Keratinocyte (primary cell): ENCODE data around the gene GAPDHS. TPM values are rescaled to one million over a fixed set of nuclear protein-coding genes. Genes with fewer than 3 reads are reported as not detected.

Experiments
- DNase-seq: peaks from one replicate; pipeline ENCODE4 v3.0.0-alpha.2; 2011; ENCODE audit warnings: low read depth, missing footprints, low spot score
- FAIRE-seq: peaks from 2 replicates; lab custom pipeline; 2011; peaks lifted over from hg19 to GRCh38; lab: Jason Lieb, UNC
- H2AFZ ChIP-seq: 2 replicates; pipeline ENCODE4 v1.6.0; 2012; ENCODE audit warnings: low read length, control low read depth, inconsistent platforms; ENCODE audit not compliant: control insufficient read depth
- H3K27ac ChIP-seq: 2 replicates; pipeline ENCODE4 v1.5.1; 2011; ENCODE audit warnings: low read length; ENCODE audit not compliant: control insufficient read depth, insufficient read depth
- H3K27me3 ChIP-seq: 3 replicates; pipeline ENCODE4 v1.6.0; 2011; ENCODE audit warnings: low read length; ENCODE audit not compliant: control insufficient read depth, insufficient read depth; ENCODE audit errors: extremely low read depth
- H3K36me3 ChIP-seq, 2 experiments: 2 replicates in 1 of 2; 3 replicates in 1 of 2; pipeline ENCODE4 v1.5.1; 2011; ENCODE audit warnings: low read length in 2 of 2, mild to moderate bottlenecking in 1 of 2; ENCODE audit not compliant: control insufficient read depth in 2 of 2, insufficient read depth in 2 of 2; ENCODE audit errors: extremely low read depth in 1 of 2
- H3K4me1 ChIP-seq: 3 replicates; pipeline ENCODE4 v1.5.1; 2011; ENCODE audit warnings: low read length; ENCODE audit not compliant: control insufficient read depth, insufficient read depth; ENCODE audit errors: extremely low read depth
- H3K4me2 ChIP-seq: 3 replicates; pipeline ENCODE4 v1.6.0; 2011; ENCODE audit warnings: low read depth, low read length; ENCODE audit not compliant: control insufficient read depth, insufficient read depth; ENCODE audit errors: extremely low read depth
- H3K4me3 ChIP-seq, 3 experiments: fragments of 200-600 bp in 1 of 3; sonication (generic) in 1 of 3; 2 replicates in 2 of 3; 3 replicates in 1 of 3; pipeline ENCODE4 v1.5.1; 2011 to 2016; ENCODE audit warnings: low read length in 3 of 3, mild to moderate bottlenecking in 3 of 3, control low read depth in 2 of 3, inconsistent platforms in 1 of 3, low read depth in 1 of 3, mixed read lengths in 1 of 3, mixed run types in 1 of 3, moderate library complexity in 1 of 3; ENCODE audit not compliant: control insufficient read depth in 2 of 3, insufficient read depth in 2 of 3; ENCODE audit errors: extremely low read depth in 1 of 3
- H3K79me2 ChIP-seq: 2 replicates; pipeline ENCODE4 v1.6.0; 2012; ENCODE audit warnings: low read length; ENCODE audit not compliant: control insufficient read depth, insufficient read depth
- H3K9ac ChIP-seq: 3 replicates; pipeline ENCODE4 v1.6.0; 2011; ENCODE audit warnings: low read length; ENCODE audit not compliant: control insufficient read depth, insufficient read depth; ENCODE audit errors: extremely low read depth
- H3K9me1 ChIP-seq: 3 replicates; pipeline ENCODE4 v1.6.0; 2011; ENCODE audit warnings: low read length; ENCODE audit not compliant: control insufficient read depth, insufficient read depth; ENCODE audit errors: extremely low read depth
- H3K9me3 ChIP-seq: 2 replicates; pipeline ENCODE4 v1.5.1; 2012; ENCODE audit warnings: low read depth, low read length; ENCODE audit not compliant: control insufficient read depth
- H4K20me1 ChIP-seq: 3 replicates; pipeline ENCODE4 v1.6.0; 2011; ENCODE audit warnings: low read length; ENCODE audit not compliant: control insufficient read depth, insufficient read depth; ENCODE audit errors: extremely low read depth
- EZH2 ChIP-seq: IDR thresholded peaks from one replicate; pipeline ENCODE4 v1.6.1; 2012; ENCODE audit warnings: inconsistent platforms, mild to moderate bottlenecking, low read length, moderate library complexity
- dilution Hi-C: fragments of 300-500 bp; cut with MboI; formaldehyde crosslinking; loops from one replicate; pipeline ENCODE4 v1.7.0; 2020; ENCODE audit warnings: low sequenced_read_pairs; ENCODE audit not compliant: extremely low pct_ligation_motif_present
- polyA plus RNA-seq, 5 experiments: library from polyadenylated mRNA; depleted of rRNA in 3 of 5; stranded (reverse) in 3 of 5; stranded (forward) in 1 of 5; unstranded in 1 of 5; fragments of >200 nt; gene quantifications; 1 replicate in 1 of 5; 2 replicates in 3 of 5; 3 replicates in 1 of 5; pipeline versions ENCODE4 v1.2.1 to v1.2.3, GENCODE V29; 2011 to 2012; ENCODE audit warnings: missing spikeins in 2 of 5, low read depth in 1 of 5, low replicate concordance in 1 of 5
- TF ChIP-seq, protein P1 (sequence below), 3 experiments: IDR thresholded peaks in 1 of 3; conservative IDR thresholded peaks in 1 of 3; optimal IDR thresholded peaks in 1 of 3; 2 replicates in 2 of 3; 3 replicates in 1 of 3; pipeline versions ENCODE3 to v1.5.1; 2011; ENCODE audit warnings: low read length in 3 of 3, mild to moderate bottlenecking in 3 of 3, moderate library complexity in 2 of 3, control low read depth in 1 of 3, inconsistent platforms in 1 of 3; ENCODE audit not compliant: insufficient read depth in 2 of 3; ENCODE audit errors: extremely low read depth in 1 of 3

Gene GAPDHS
- polyA plus RNA-seq, 1 donor (not counting 4 experiments of a cell fraction or from before 2014, with no cell fraction given) = 0.08 TPM

DNA sequence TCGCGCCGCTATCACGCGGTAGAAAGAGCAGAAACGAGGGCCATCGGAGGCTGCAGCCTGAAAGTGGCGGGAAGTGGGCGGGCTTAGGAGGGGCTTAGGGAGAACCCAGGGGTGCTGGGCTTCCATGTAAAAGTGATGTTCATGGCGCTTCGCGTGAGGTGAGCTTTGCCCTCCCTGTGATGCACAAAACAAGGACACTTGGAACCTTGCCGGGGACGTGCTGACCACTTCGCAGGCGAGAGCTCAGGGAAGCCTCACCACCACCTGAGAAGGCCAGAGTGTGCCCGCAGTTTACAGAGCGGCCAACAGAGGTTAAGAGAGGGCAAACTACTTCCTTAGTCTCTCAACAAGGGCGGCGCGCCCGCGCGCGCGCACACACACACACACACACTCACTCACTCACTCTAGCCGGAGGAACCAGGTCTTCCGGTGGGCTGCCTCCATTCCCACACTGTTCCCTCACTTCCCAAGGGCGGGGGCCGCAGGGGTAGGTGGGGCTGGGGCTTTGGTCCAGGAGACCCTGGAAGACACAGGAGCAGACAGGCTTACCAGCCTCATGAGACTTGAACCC, 651 bp downstream of the GAPDHS start:
- Histone ChIP-seq H3K27me3 (peaks cover 30% of the 10 kb centered on the region), H3K9me3 (no peaks in the 10 kb centered on the region), H3K4me3 (no peak overlapping the region), H3K9ac (no peak overlapping the region), H3K4me2 (peak overlapping the region; percentile 41), H2AFZ (no peak overlapping the region), H3K79me2 (no peaks in the 10 kb centered on the region), H3K36me3 (no peaks in the 10 kb centered on the region), H3K4me1 (no peaks in the 10 kb centered on the region), H3K27ac (no peak overlapping the region), H4K20me1 (no peaks in the 10 kb centered on the region), H3K9me1 (no peaks in the 10 kb centered on the region)
- TF ChIP-seq EZH2 = peak; percentile 56
- TF ChIP-seq, protein P1, sequence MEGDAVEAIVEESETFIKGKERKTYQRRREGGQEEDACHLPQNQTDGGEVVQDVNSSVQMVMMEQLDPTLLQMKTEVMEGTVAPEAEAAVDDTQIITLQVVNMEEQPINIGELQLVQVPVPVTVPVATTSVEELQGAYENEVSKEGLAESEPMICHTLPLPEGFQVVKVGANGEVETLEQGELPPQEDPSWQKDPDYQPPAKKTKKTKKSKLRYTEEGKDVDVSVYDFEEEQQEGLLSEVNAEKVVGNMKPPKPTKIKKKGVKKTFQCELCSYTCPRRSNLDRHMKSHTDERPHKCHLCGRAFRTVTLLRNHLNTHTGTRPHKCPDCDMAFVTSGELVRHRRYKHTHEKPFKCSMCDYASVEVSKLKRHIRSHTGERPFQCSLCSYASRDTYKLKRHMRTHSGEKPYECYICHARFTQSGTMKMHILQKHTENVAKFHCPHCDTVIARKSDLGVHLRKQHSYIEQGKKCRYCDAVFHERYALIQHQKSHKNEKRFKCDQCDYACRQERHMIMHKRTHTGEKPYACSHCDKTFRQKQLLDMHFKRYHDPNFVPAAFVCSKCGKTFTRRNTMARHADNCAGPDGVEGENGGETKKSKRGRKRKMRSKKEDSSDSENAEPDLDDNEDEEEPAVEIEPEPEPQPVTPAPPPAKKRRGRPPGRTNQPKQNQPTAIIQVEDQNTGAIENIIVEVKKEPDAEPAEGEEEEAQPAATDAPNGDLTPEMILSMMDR (optimal IDR thresholded peaks at IDR 0.05 in 1 of 3, IDR thresholded peaks at IDR 0.05 in 1 of 3, conservative IDR thresholded peaks at IDR 0.05 in 1 of 3; ENCODE audit: extremely low read depth in 1 of 3, insufficient read depth in 2 of 3, low read length in 3 of 3) = no peak
- DNase-seq (no peak), FAIRE-seq (no peak)
- dilution Hi-C loops = no loop called here

- H4K20me1 ChIP-seq = no peaks in the 10 kb centered on the region
- no peaks in the 10 kb centered on the region for H3K4me1 ChIP-seq
- H3K27ac ChIP-seq = no peak overlapping the region
- no peak overlapping the region for H2AFZ ChIP-seq
- H3K9me1 ChIP-seq = no peaks in the 10 kb centered on the region
- DNase-seq = no peak
- dilution Hi-C loops = no loop called here
- H3K9ac ChIP-seq = no peak overlapping the region
- H3K9me3 ChIP-seq = no peaks in the 10 kb centered on the region
- no peak for FAIRE-seq
- no peak for TF ChIP-seq EZH2
- TF ChIP-seq, protein P1 (optimal IDR thresholded peaks at IDR 0.05 in 1 of 3, IDR thresholded peaks at IDR 0.05 in 1 of 3, conservative IDR thresholded peaks at IDR 0.05 in 1 of 3; ENCODE audit: extremely low read depth in 1 of 3, insufficient read depth in 2 of 3, low read length in 3 of 3) = no peak
- no peak overlapping the region for H3K4me2 ChIP-seq
- H3K27me3 ChIP-seq = peaks cover 30% of the 10 kb centered on the region
- H3K36me3 ChIP-seq = no peaks in the 10 kb centered on the region
- no peak overlapping the region for H3K4me3 ChIP-seq
- H3K79me2 ChIP-seq = no peaks in the 10 kb centered on the region
These were observed 1.7 kb downstream of the GAPDHS start for GRCh38 chr19:35534803-35535480.
